Liver (tissue), 9 donors: ENCODE measurements around the gene MRPL49. TPM values are rescaled to one million over a fixed set of nuclear protein-coding genes. Genes with fewer than 3 reads are reported as not detected.
A peak's percentile ranks its signal among the peaks of the same experiment; 100 is the strongest.

Experiments
- DNase-seq: peaks from one replicate; pipeline ENCODE4 v3.0.0-alpha.2; 2017; ENCODE audit warnings: low spot score
- H3K27ac ChIP-seq, 2 donors: one replicate each; pipeline ENCODE4 v1.7.0; 2013; ENCODE audit warnings: inconsistent platforms in 2 of 2, low read length in 2 of 2, control low read depth in 1 of 2, low read depth in 1 of 2, mild to moderate bottlenecking in 1 of 2
- H3K27me3 ChIP-seq, 4 donors: one replicate each; pipeline versions ENCODE4 v1.6.1 to v1.7.0; 2013; ENCODE audit warnings: low read length in 3 of 4, inconsistent platforms in 1 of 4, mild to moderate bottlenecking in 1 of 4, moderate library complexity in 1 of 4; ENCODE audit not compliant: control insufficient read depth in 4 of 4, insufficient read depth in 4 of 4
- H3K36me3 ChIP-seq, 4 donors: one replicate each; pipeline versions ENCODE4 v1.6.1 to v1.7.0; 2013; ENCODE audit warnings: low read length in 3 of 4, mild to moderate bottlenecking in 3 of 4, low read depth in 1 of 4, moderate library complexity in 1 of 4; ENCODE audit not compliant: control insufficient read depth in 4 of 4, insufficient read depth in 3 of 4
- H3K4me1 ChIP-seq, 4 donors: one replicate each; pipeline versions ENCODE4 v1.6.1 to v1.7.0; 2013; ENCODE audit warnings: low read length in 3 of 4, mild to moderate bottlenecking in 3 of 4, moderate library complexity in 1 of 4; ENCODE audit not compliant: control insufficient read depth in 4 of 4, insufficient read depth in 4 of 4
- H3K4me3 ChIP-seq, 3 donors: one replicate each; pipeline versions ENCODE4 v1.6.1 to v1.7.0; 2013; ENCODE audit warnings: low read length in 3 of 3, control low read depth in 1 of 3, low read depth in 1 of 3, mild to moderate bottlenecking in 1 of 3
- H3K9ac ChIP-seq, 2 donors: one replicate each; pipeline ENCODE4 v1.7.0; 2013; ENCODE audit warnings: low read length in 2 of 2, mild to moderate bottlenecking in 2 of 2, moderate library complexity in 2 of 2, control low read depth in 1 of 2, low read depth in 1 of 2
- H3K9me3 ChIP-seq, 4 donors: one replicate each; pipeline versions ENCODE4 v1.6.1 to v1.7.0; 2013; ENCODE audit warnings: low read length in 3 of 4; ENCODE audit not compliant: control insufficient read depth in 4 of 4
- ATF3 ChIP-seq: IDR thresholded peaks from 2 replicates; pipeline ENCODE4 v1.6.1; 2016; ENCODE audit warnings: antibody characterized with exemption
- CTCF ChIP-seq: fragments of 150-350 bp; IDR thresholded peaks from 2 replicates; pipeline ENCODE4 v1.5.1; 2017; ENCODE audit warnings: improper control_type of control experiment, low read depth, low read length; ENCODE audit not compliant: missing input control
- EGR1 ChIP-seq, 2 donors: IDR thresholded peaks; 2 replicates each; pipeline ENCODE4 v1.6.1; 2016 to 2018; ENCODE audit warnings: antibody characterized with exemption in 2 of 2, low read depth in 2 of 2
- FOXA1 ChIP-seq: IDR thresholded peaks from 2 replicates; pipeline ENCODE4 v1.6.1; 2016; ENCODE audit warnings: antibody characterized with exemption
- FOXA2 ChIP-seq: IDR thresholded peaks from 2 replicates; pipeline ENCODE4 v1.6.1; 2016; ENCODE audit warnings: antibody characterized with exemption
- HNF4G ChIP-seq: IDR thresholded peaks from 2 replicates; pipeline ENCODE4 v1.6.1; 2016; ENCODE audit warnings: antibody characterized with exemption
- JUND ChIP-seq, 2 donors: IDR thresholded peaks; 2 replicates each; pipeline ENCODE4 v1.6.1; 2016; ENCODE audit warnings: antibody characterized with exemption in 2 of 2
- MAX ChIP-seq: IDR thresholded peaks from 2 replicates; pipeline ENCODE4 v1.6.1; 2016; ENCODE audit warnings: antibody characterized with exemption
- RAD21 ChIP-seq, 2 donors: IDR thresholded peaks; 2 replicates each; pipeline ENCODE4 v1.6.1; 2016; ENCODE audit warnings: antibody characterized with exemption in 2 of 2, mild to moderate bottlenecking in 2 of 2
- REST ChIP-seq: IDR thresholded peaks from 2 replicates; pipeline ENCODE4 v1.6.1; 2016; ENCODE audit warnings: antibody characterized with exemption, mild to moderate bottlenecking
- SP1 ChIP-seq: IDR thresholded peaks from 2 replicates; pipeline ENCODE4 v1.6.1; 2018; ENCODE audit warnings: antibody characterized with exemption, mild to moderate bottlenecking
- YY1 ChIP-seq: IDR thresholded peaks from 2 replicates; pipeline ENCODE4 v1.6.1; 2016; ENCODE audit warnings: antibody characterized with exemption, mild to moderate bottlenecking
- WGBS: extraction: QIAGEN DNeasy Blood & Tissue Kit; methylation state at CpG from one replicate; pipeline ENCODE4 v1.1.7; 2013; 5-methylcytosine and 5-hydroxymethylcytosine counted together
- polyA plus RNA-seq, 2 donors: library from polyadenylated mRNA; stranded (reverse) in 1 of 2; unstranded in 1 of 2; fragments of 200-250 nt in 1 of 2; fragments of >200 nt in 1 of 2; fragmentation: Nextera tagmentation in 1 of 2; extraction: Ambion mirVana in 1 of 2; gene quantifications; one replicate each; pipeline versions ENCODE4 v1.2.1 to v1.2.3, GENCODE V29; 2013 to 2015
- total RNA-seq, 2 donors: library from RNA; depleted of rRNA; stranded (reverse); fragments of >200 nt; gene quantifications; one replicate each; pipeline ENCODE4 v1.2.3, GENCODE V29; 2014
- donor health status: healthy.
- donor health status: healthy.
- donor health status: healthy.
- donor health status: healthy.
- donor health status: healthy.

Gene MRPL49
- total and polyA plus RNA-seq, 4 donors, result 31.1 to 47.2 (median 35.4) TPM

GRCh38 chr11:65159012-65159411 lies 36.9 kb downstream of the MRPL49 start:
- no peaks in the 10 kb centered on the region for H3K36me3 ChIP-seq
- no peaks in the 10 kb centered on the region for H3K27me3 ChIP-seq
- no peak overlapping the region for H3K9ac ChIP-seq
- no peak overlapping the region for H3K27ac ChIP-seq
- TF ChIP-seq ATF3, result no peak
- no peak for TF ChIP-seq JUND (IDR thresholded peaks at IDR 0.05)
- no peak for TF ChIP-seq MAX
- no peak for TF ChIP-seq EGR1 (IDR thresholded peaks at IDR 0.05; ENCODE audit: low read depth in 2 of 2)
- WGBS, result 76% methylated on average over 5 of the region's 5 CpGs
- no peak for DNase-seq
- H3K9me3 ChIP-seq, result no peaks in the 10 kb centered on the region
- H3K4me1 ChIP-seq, result peaks cover 0 to 5% (median 3%) of the 10 kb centered on the region in 4 donors
- no peak overlapping the region for H3K4me3 ChIP-seq

GRCh38 chr11:65160643-65161042 lies 38.5 kb downstream of the MRPL49 start:
- H3K27me3 ChIP-seq, result no peaks in the 10 kb centered on the region
- no peaks in the 10 kb centered on the region for H3K9me3 ChIP-seq
- H3K4me1 ChIP-seq, result peaks cover 2 to 16% (median 7%) of the 10 kb centered on the region in 4 donors
- no peak overlapping the region for H3K27ac ChIP-seq
- H3K9ac ChIP-seq, result no peak overlapping the region
- H3K4me3 ChIP-seq, result no peak overlapping the region
- TF ChIP-seq EGR1 (IDR thresholded peaks at IDR 0.05; ENCODE audit: low read depth in 2 of 2) (no peak), CTCF (no peak)
- DNase-seq, result no peak
- no peaks in the 10 kb centered on the region for H3K36me3 ChIP-seq
- 84% methylated on average over 3 of the region's 3 CpGs for WGBS

GRCh38 chr11:65163684-65164083 lies 41.6 kb downstream of the MRPL49 start:
- Histone ChIP-seq H3K4me1 (peaks cover 2 to 19% (median 13%) of the 10 kb centered on the region in 4 donors), H3K9me3 (no peaks in the 10 kb centered on the region), H3K36me3 (no peaks in the 10 kb centered on the region), H3K27ac (peak overlapping the region in 1 of 2 donors; percentile 25), H3K27me3 (no peaks in the 10 kb centered on the region), H3K4me3 (no peak overlapping the region), H3K9ac (no peak overlapping the region)
- 42% methylated on average over 2 of the region's 2 CpGs for WGBS
- no peak for DNase-seq
- TF ChIP-seq HNF4G, result no peak
- TF ChIP-seq JUND (IDR thresholded peaks at IDR 0.05), result no peak
- TF ChIP-seq FOXA2, result no peak
- no peak for TF ChIP-seq YY1
- TF ChIP-seq RAD21 (IDR thresholded peaks at IDR 0.05), result no peak
- TF ChIP-seq MAX, result no peak
- no peak for TF ChIP-seq FOXA1
- no peak for TF ChIP-seq ATF3
- TF ChIP-seq REST, result no peak
- no peak for TF ChIP-seq SP1
